HFF-Myc (cell line): ENCODE results near the gene NDUFB11.
"Not testable (repeated sequence)": the region's sequence is repeated elsewhere in the genome, so short reads cannot be mapped to it uniquely, and the experiment has no call there.

Experiments
- DNase-seq: peaks from one replicate; pipeline ENCODE4 v3.0.0-alpha.2; 2011; ENCODE audit warnings: low read depth; ENCODE audit errors: extremely low read depth
- H3K4me3 ChIP-seq: replicated peaks from 2 replicates; pipeline ENCODE4 v1.5.1; 2011; ENCODE audit warnings: low read depth, mild to moderate bottlenecking, control low read depth, low read length
- TF ChIP-seq, protein P1 (sequence below): IDR thresholded peaks from 2 replicates; pipeline ENCODE4 v1.5.1; 2012; ENCODE audit warnings: mild to moderate bottlenecking, low read depth, low read length, control low read depth; ENCODE audit errors: missing control alignments

The NDUFB11 gene

DNA sequence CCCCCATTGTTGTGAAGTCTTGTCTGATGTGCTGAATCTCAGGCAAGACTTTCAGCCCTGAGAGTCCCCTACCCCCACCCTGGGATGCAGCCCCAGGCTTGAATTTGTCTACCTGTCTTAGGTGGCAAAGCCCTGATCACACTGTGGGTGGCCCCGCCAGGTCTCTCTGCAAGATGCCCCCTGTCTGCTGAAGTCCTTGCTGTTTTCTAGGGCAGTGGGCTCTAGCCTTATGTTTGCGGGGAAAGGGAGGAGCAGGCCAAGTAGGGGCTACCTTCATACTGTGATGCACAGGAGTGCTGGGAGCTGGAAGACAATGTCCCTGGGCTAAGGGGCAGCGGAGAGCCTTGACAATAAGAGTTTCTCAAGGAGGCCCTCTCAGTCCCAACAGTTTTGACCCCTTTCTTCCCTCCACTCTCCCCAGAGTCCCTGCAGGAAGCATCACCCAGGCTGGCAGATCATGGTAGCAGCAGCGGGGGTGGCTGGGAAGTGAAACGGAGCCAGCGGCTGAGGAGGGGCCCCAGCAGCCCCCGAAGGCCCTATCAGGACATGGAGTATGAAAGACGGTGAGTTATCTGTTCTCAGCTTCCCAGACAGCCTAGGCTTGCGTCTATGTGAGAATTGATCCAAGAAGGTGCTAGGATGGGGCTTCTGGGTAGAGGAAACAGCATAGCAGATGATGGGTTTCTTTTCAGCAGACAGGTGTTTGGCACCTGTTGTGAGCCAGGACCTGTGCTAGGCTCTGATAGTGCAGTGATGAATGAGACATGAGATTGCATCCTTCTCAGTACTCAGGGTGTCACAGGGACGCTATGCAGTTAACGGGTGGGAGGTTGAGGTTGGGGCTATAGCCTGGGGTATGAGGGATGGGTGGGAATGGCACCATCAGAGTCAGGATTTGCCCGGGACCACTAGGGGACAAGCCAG lies 2.7 kb upstream of the NDUFB11 start:
- no peak for DNase-seq
- TF ChIP-seq, protein P1, sequence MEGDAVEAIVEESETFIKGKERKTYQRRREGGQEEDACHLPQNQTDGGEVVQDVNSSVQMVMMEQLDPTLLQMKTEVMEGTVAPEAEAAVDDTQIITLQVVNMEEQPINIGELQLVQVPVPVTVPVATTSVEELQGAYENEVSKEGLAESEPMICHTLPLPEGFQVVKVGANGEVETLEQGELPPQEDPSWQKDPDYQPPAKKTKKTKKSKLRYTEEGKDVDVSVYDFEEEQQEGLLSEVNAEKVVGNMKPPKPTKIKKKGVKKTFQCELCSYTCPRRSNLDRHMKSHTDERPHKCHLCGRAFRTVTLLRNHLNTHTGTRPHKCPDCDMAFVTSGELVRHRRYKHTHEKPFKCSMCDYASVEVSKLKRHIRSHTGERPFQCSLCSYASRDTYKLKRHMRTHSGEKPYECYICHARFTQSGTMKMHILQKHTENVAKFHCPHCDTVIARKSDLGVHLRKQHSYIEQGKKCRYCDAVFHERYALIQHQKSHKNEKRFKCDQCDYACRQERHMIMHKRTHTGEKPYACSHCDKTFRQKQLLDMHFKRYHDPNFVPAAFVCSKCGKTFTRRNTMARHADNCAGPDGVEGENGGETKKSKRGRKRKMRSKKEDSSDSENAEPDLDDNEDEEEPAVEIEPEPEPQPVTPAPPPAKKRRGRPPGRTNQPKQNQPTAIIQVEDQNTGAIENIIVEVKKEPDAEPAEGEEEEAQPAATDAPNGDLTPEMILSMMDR: no peak
- H3K4me3 ChIP-seq: peak overlapping the region; percentile 70

GRCh38 chrX:47146121-47146935 lies 1.8 kb upstream of the NDUFB11 start:
- no peak for DNase-seq
- peak overlapping the region; percentile 70 for H3K4me3 ChIP-seq
- TF ChIP-seq, protein P1: no peak

GRCh38 chrX:47145395-47146120 lies 1.1 kb upstream of the NDUFB11 start:
- TF ChIP-seq, protein P1: no peak
- no peak for DNase-seq
- H3K4me3 ChIP-seq: peak overlapping the region; percentile 70

DNA sequence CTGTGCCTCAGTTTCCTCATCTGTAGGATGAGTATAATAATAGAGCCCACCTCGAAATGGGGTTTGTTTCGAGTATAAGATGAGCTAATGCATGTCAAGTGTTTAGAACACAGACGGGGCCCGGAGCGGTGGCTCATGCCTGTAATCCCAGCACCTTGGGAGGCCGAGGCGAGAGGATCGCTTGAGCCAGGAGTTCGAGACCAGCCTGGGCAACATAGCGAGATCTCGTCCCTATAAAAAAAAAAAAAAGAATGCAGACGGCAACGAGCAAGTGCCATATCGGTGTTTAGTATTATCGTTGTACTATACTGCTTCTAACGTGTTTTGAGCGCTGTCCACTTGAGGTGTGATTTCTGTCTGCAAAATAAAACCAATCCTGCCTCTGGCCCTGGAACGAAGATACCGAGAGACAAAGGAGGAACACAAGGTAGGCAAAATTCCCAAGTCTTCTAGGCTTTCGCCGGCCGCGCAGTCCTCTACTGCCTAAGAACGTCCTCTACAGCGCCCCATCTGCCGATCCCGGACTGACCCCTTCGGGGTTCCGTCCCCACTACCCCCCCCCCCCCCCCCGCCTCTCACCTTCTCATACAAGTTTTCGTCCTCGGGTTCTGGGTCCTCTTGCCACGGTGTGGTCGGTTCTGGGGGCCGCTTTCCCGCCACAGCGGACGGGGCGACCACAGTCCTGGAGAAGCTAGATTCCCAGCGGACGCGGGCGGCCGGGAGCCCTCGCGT lies 442 bp downstream of the NDUFB11 start:
- H3K4me3 ChIP-seq: peak overlapping the region; percentile 70
- TF ChIP-seq, protein P1: no peak
- DNase-seq: peak; percentile 2

GRCh38 chrX:47138171-47138570 lies 6.3 kb downstream of the NDUFB11 start:
- TF ChIP-seq, protein P1: no peak
- H3K4me3 ChIP-seq: no peak overlapping the region
- DNase-seq: no peak

GRCh38 chrX:47135650-47136049 lies 8.9 kb downstream of the NDUFB11 start:
- not testable (repeated sequence) for H3K4me3 ChIP-seq
- DNase-seq: peak; percentile 6
